ENCODE data around the gene DUSP15. TPM values are rescaled to one million over a fixed set of nuclear protein-coding genes. Genes with fewer than 3 reads are reported as not detected.
A peak's percentile ranks its signal among the peaks of the same experiment; 100 is the strongest.

Gene DUSP15
- total RNA-seq, 1 experiment from 2014 or later = not detected

DNA sequence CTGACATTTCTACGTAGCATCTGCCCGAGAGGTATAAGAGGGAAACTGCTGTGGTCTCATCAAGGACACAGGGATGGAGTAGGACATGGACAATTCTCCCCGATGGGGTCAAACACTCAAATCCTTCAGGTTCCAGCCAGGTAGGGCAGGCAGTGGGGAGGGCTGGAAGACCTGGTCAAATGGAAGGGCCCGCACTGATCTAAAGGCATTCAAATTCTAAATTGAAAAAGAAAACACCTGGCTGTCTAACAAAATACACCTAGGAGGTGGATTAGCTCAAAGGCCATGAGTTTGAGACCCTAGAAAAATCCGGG is 8.2 kb downstream of the DUSP15 start:
- H4K20me1 ChIP-seq (ENCODE audit: insufficient read depth) = no peaks in the 10 kb centered on the region
- ChIA-PET POLR2A (no interaction called here), CTCF (interaction anchor here (0.8 to 3.7 kb wide), 2 partner anchors 10 to 167 kb away, joined by 3 to 20 read pairs; no protein-coding TSS in a partner anchor), RAD21 (ENCODE audit: low non-redundant PET in 1 of 2, low total read pairs in 2 of 2, uncharacterized antibody in 2 of 2, unreplicated experiment in 2 of 2) (no interaction called here)
- no peaks in the 10 kb centered on the region for H3K9me2 ChIP-seq (ENCODE audit: insufficient read depth)
- no peaks in the 10 kb centered on the region for H3K9me3 ChIP-seq (ENCODE audit: control insufficient read depth in 1 of 2, insufficient read depth in 1 of 2, low read depth in 1 of 2, low read length in 2 of 2)
- ATAC-seq (no peak), DNase-seq (ENCODE audit: low read depth, low spot score) (no peak)
- no peaks in the 10 kb centered on the region for H3K27me3 ChIP-seq (ENCODE audit: insufficient read depth, low read length)
- peak overlapping the region; percentile 59 to 71 for H3K4me3 ChIP-seq (replicated peaks in 1 of 2; ENCODE audit: low read depth in 1 of 2, low read length in 2 of 2)
- no peaks in the 10 kb centered on the region for H3K79me2 ChIP-seq (ENCODE audit: insufficient read depth, low read length)
- peak overlapping the region; percentile 99 for H3K4me2 ChIP-seq (ENCODE audit: low read length)
- no peak for TF ChIP-seq SP1 (IDR thresholded peaks at IDR 0.05; ENCODE audit: low read depth)
- TF ChIP-seq, protein P1, sequence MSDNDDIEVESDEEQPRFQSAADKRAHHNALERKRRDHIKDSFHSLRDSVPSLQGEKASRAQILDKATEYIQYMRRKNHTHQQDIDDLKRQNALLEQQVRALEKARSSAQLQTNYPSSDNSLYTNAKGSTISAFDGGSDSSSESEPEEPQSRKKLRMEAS (IDR thresholded peaks at IDR 0.05) = no peak
- no peak for TF ChIP-seq EGR1 (IDR thresholded peaks at IDR 0.05; ENCODE audit: low read depth)
- TF ChIP-seq, protein P2, sequence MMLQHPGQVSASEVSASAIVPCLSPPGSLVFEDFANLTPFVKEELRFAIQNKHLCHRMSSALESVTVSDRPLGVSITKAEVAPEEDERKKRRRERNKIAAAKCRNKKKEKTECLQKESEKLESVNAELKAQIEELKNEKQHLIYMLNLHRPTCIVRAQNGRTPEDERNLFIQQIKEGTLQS (IDR thresholded peaks at IDR 0.05) = no peak
- no peak for TF ChIP-seq POLR2A (IDR thresholded peaks at IDR 0.05; ENCODE audit: borderline replicate concordance, extremely low read depth, insufficient read depth, insufficient read length)
- TF ChIP-seq RAD21 (IDR thresholded peaks at IDR 0.05; ENCODE audit: low read depth) = no peak
- no peak for TF ChIP-seq SIN3A (IDR thresholded peaks at IDR 0.05; ENCODE audit: low read depth)
- TF ChIP-seq SRF (IDR thresholded peaks at IDR 0.05; ENCODE audit: low read depth) = no peak
- TF ChIP-seq CBX3 (IDR thresholded peaks at IDR 0.05; ENCODE audit: low read depth) = no peak
- no peak for TF ChIP-seq EZH2phosphoT487 (IDR thresholded peaks at IDR 0.05; ENCODE audit: borderline replicate concordance)
- no peak for TF ChIP-seq ZFX (IDR thresholded peaks at IDR 0.05)
- no peak for TF ChIP-seq ZNF274 (IDR thresholded peaks at IDR 0.05; ENCODE audit: low read depth, low read length)
- no peak for TF ChIP-seq EZH2 (IDR thresholded peaks at IDR 0.05)
- peak overlapping the region; percentile 98 for H2AFZ ChIP-seq (ENCODE audit: low read depth, low read length, poor library complexity, severe bottlenecking)
- H3K27ac ChIP-seq (ENCODE audit: low read depth, low read length) = no peak overlapping the region
- peaks cover 15 to 20% of the 10 kb centered on the region in 2 experiments; a peak in 3 of 4 replicates for H3K4me1 ChIP-seq (ENCODE audit: control insufficient read depth in 1 of 2, insufficient read depth in 2 of 2, low read length in 2 of 2)
- H3K9ac ChIP-seq (ENCODE audit: low read length) = no peak overlapping the region
- intact Hi-C loops (cut with micrococcal nuclease) = no loop called here
- no TSS peak for BruUV-seq (replicated peaks)
- H3K36me3 ChIP-seq (ENCODE audit: control insufficient read depth in 1 of 2, insufficient read depth in 2 of 2, low read length in 2 of 2) = no peaks in the 10 kb centered on the region
